PC-9 (cell line): ENCODE results near the gene VWA8. TPM values are rescaled to one million over a fixed set of nuclear protein-coding genes. Genes with fewer than 3 reads are reported as not detected.
"Not testable (repeated sequence)": the region's sequence is repeated elsewhere in the genome, so short reads cannot be mapped to it uniquely, and the experiment has no call there.

ENCODE experiments used
- BruUV-seq: library from RNA; stranded (reverse); fragments of 400-500 nt; replicated peaks from 2 replicates; lab custom pipeline; 2021; lab: Mats Ljungman, UMichigan
- CTCF ChIA-PET: fragments of 300-600 bp; sonication (Branson Sonifier 250); formaldehyde crosslinking; loops from one replicate; lab custom pipeline; 2022; ENCODE audit warnings: antibody characterized with exemption; lab: Charles Lee
- POLR2A ChIA-PET: fragments of 300-600 bp; sonication (Branson Sonifier 250); formaldehyde crosslinking; loops from one replicate; lab custom pipeline; 2022; ENCODE audit warnings: antibody characterized with exemption; ENCODE audit not compliant: unreplicated experiment; lab: Charles Lee
- DNase-seq, 2 experiments: peaks; one replicate each; pipeline versions ENCODE4 v3.0.0 to v3.0.0-alpha.2; 2015 to 2022; ENCODE audit warnings: mixed read lengths in 1 of 2
- H2AFZ ChIP-seq: fragments of 200-600 bp; sonication (generic); 2 replicates; pipeline ENCODE4 v1.8.1; 2017; ENCODE audit warnings: antibody characterized with exemption
- H3F3A ChIP-seq: fragments of 200-600 bp; sonication (generic); 2 replicates; pipeline ENCODE4 v1.8.1; 2017; ENCODE audit warnings: antibody characterized with exemption, mild to moderate bottlenecking, low read depth; ENCODE audit not compliant: insufficient read depth
- H3K27ac ChIP-seq: fragments of 200-600 bp; sonication (generic); 2 replicates; pipeline ENCODE4 v1.6.1; 2016; ENCODE audit warnings: mixed run types
- H3K27me3 ChIP-seq: fragments of 200-600 bp; sonication (generic); 2 replicates; pipeline ENCODE4 v1.6.1; 2016; ENCODE audit warnings: low read depth, mixed run types; ENCODE audit not compliant: insufficient read depth
- H3K36me3 ChIP-seq: fragments of 200-600 bp; sonication (generic); 2 replicates; pipeline ENCODE4 v1.6.1; 2016; ENCODE audit warnings: low read depth, mixed run types
- H3K4me1 ChIP-seq: fragments of 200-600 bp; sonication (generic); replicated peaks from 2 replicates; pipeline ENCODE4 v1.6.1; 2016; ENCODE audit warnings: mixed run types; ENCODE audit not compliant: insufficient read depth
- H3K4me2 ChIP-seq: fragments of 200-600 bp; sonication (generic); 2 replicates; pipeline ENCODE4 v1.6.1; 2017; ENCODE audit warnings: mixed run types
- H3K4me3 ChIP-seq: fragments of 200-600 bp; sonication (generic); 2 replicates; pipeline ENCODE4 v1.6.1; 2016; ENCODE audit warnings: mixed run types
- H3K79me2 ChIP-seq: fragments of 200-600 bp; sonication (generic); 2 replicates; pipeline ENCODE4 v1.6.1; 2017; ENCODE audit warnings: low read depth, mixed run types
- H3K9me2 ChIP-seq: fragments of 200-600 bp; sonication (generic); 2 replicates; pipeline ENCODE4 v1.8.1; 2017; ENCODE audit warnings: mild to moderate bottlenecking; ENCODE audit not compliant: insufficient read depth
- H3K9me3 ChIP-seq: fragments of 200-600 bp; sonication (generic); 2 replicates; pipeline ENCODE4 v1.8.1; 2016; ENCODE audit warnings: low read depth; ENCODE audit not compliant: insufficient read depth
- H4K20me1 ChIP-seq: fragments of 200-600 bp; sonication (generic); 2 replicates; pipeline ENCODE4 v1.8.1; 2017; ENCODE audit not compliant: insufficient read depth
- CTCF ChIP-seq: fragments of 200-600 bp; sonication (generic); conservative IDR thresholded peaks from 2 replicates; pipeline ENCODE4 v1.6.1; 2017; ENCODE audit warnings: mixed run types, antibody characterized with exemption, mild to moderate bottlenecking, moderate library complexity
- EZH2 ChIP-seq: fragments of 200-600 bp; sonication (generic); IDR thresholded peaks from 2 replicates; pipeline ENCODE4 v1.8.0; 2017; ENCODE audit warnings: antibody characterized with exemption, low read depth
- intact Hi-C: fragments of 100-400 bp; cut with micrococcal nuclease; formaldehyde crosslinking; loops from one replicate; pipeline ENCODE4 v1.10.0; 2022; ENCODE audit not compliant: unreplicated experiment
- total RNA-seq: library from RNA; stranded (reverse); gene quantifications from 2 replicates; pipeline ENCODE4 v1.2.3, GENCODE V29; 2021

Gene VWA8
- total RNA-seq, 1 experiment from 2014 or later = 14.1 TPM

- no peak for DNase-seq
- H3K9me2 ChIP-seq = no peaks in the 10 kb centered on the region
- no TSS peak for BruUV-seq
- no peaks in the 10 kb centered on the region for H3K36me3 ChIP-seq
- POLR2A ChIA-PET = no interaction called here
- CTCF ChIA-PET = no interaction called here
- intact Hi-C loops = no loop called here
- no peaks in the 10 kb centered on the region for H3F3A ChIP-seq
- TF ChIP-seq CTCF = no peak
- no peak for TF ChIP-seq EZH2
- no peak overlapping the region for H2AFZ ChIP-seq
- H3K27me3 ChIP-seq = no peaks in the 10 kb centered on the region
- no peaks in the 10 kb centered on the region for H4K20me1 ChIP-seq
- H3K79me2 ChIP-seq = no peaks in the 10 kb centered on the region
- H3K27ac ChIP-seq = no peak overlapping the region
- H3K9me3 ChIP-seq = no peaks in the 10 kb centered on the region
- no peaks in the 10 kb centered on the region for H3K4me1 ChIP-seq
- H3K4me2 ChIP-seq = no peak overlapping the region
- no peak overlapping the region for H3K4me3 ChIP-seq
Measured at GRCh38 chr13:41842036-41842620, 118.8 kb downstream of the VWA8 start.

GRCh38 chr13:41837629-41838028 lies 123.3 kb downstream of the VWA8 start:
- Histone ChIP-seq H3K9me2 (no peaks in the 10 kb centered on the region), H3K4me3 (no peak overlapping the region), H3K4me2 (no peak overlapping the region), H3K9me3 (no peaks in the 10 kb centered on the region), H2AFZ (no peak overlapping the region), H3K36me3 (no peaks in the 10 kb centered on the region; the same call in 1 of the 2 replicates), H3K27ac (no peak overlapping the region), H3K27me3 (no peaks in the 10 kb centered on the region), H4K20me1 (no peaks in the 10 kb centered on the region), H3K79me2 (no peaks in the 10 kb centered on the region), H3F3A (no peaks in the 10 kb centered on the region), H3K4me1 (no peaks in the 10 kb centered on the region)
- CTCF ChIA-PET = no interaction called here
- no peak for DNase-seq
- intact Hi-C loops = no loop called here
- POLR2A ChIA-PET = interaction anchor here (0.6 kb wide), 1 partner anchor 37 kb away, joined by 3 read pairs; no protein-coding TSS in a partner anchor
- BruUV-seq = no TSS peak
- no peak for TF ChIP-seq CTCF

- BruUV-seq = no TSS peak
- H3K27me3 ChIP-seq = no peaks in the 10 kb centered on the region
- no peak overlapping the region for H3K4me3 ChIP-seq
- intact Hi-C loops = no loop called here
- H3K79me2 ChIP-seq = no peaks in the 10 kb centered on the region
- no peaks in the 10 kb centered on the region for H3F3A ChIP-seq
- no peaks in the 10 kb centered on the region for H3K9me2 ChIP-seq
- no peak for TF ChIP-seq CTCF
- no peak for TF ChIP-seq EZH2
- no peaks in the 10 kb centered on the region for H3K4me1 ChIP-seq
- no peaks in the 10 kb centered on the region for H4K20me1 ChIP-seq
- no peak overlapping the region for H3K27ac ChIP-seq
- no peak overlapping the region for H3K4me2 ChIP-seq
- no peak overlapping the region for H2AFZ ChIP-seq
- no peaks in the 10 kb centered on the region; the same call in 1 of the 2 replicates for H3K36me3 ChIP-seq
- CTCF ChIA-PET = no interaction called here
- POLR2A ChIA-PET = no interaction called here
- DNase-seq = no peak
- no peaks in the 10 kb centered on the region for H3K9me3 ChIP-seq
Measured at GRCh38 chr13:41835871-41836270, 125.0 kb downstream of the VWA8 start.

GRCh38 chr13:41834697-41835096 lies 126.2 kb downstream of the VWA8 start:
- H3K4me3 ChIP-seq, H3K9me2 ChIP-seq, H4K20me1 ChIP-seq, H3K79me2 ChIP-seq, BruUV-seq, H3F3A ChIP-seq, H3K4me1 ChIP-seq, intact Hi-C loops, H3K27ac ChIP-seq, H3K9me3 ChIP-seq, CTCF ChIA-PET, H3K4me2 ChIP-seq, DNase-seq, H3K36me3 ChIP-seq, H2AFZ ChIP-seq, H3K27me3 ChIP-seq: not testable (repeated sequence)
- POLR2A ChIA-PET = interaction anchor here (0.6 kb wide), 1 partner anchor 816 kb away, joined by 8 read pairs; the partner anchor contains the start of gene ELF1
